ENCODE measurements around the gene TM4SF1. TPM values are rescaled to one million over a fixed set of nuclear protein-coding genes. Genes with fewer than 3 reads are reported as not detected.

TM4SF1 gene
- total and polyA plus RNA-seq, 2 experiments from 2014 or later = 0.10 to 0.74 TPM

GRCh38 chr3:149403443-149403842 lies 26.0 kb upstream of the TM4SF1 start (continued):
- TF ChIP-seq ETS1 (IDR thresholded peaks at IDR 0.05) (no peak), NANOG (IDR thresholded peaks at IDR 0.05; ENCODE audit: borderline replicate concordance) (no peak), REST (IDR thresholded peaks at IDR 0.05; ENCODE audit: unreplicated experiment) (no peak), ZNF331 (CRISPR knock-in tag; IDR thresholded peaks at IDR 0.05; ENCODE audit: low read depth) (no peak)

DNA sequence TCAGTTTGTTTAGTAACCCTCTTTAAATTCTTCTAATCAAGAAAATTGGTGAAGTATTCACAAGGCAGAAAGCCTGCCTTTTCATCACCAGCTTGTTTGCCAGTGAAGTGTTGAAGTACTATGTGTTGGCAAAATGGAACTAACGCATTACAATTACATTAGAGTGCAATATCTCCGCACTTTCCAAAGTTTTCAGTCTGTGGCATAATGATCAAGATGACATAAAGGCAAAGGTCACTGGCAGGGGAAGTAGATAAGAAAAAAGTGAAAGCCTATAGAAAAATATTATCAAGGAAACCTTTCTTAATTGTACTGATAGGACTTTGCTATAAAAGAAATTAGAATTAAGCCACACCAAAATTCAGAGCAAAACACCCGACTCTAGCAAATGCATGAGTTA lies 25.0 kb upstream of the TM4SF1 start:
- Histone ChIP-seq H3K27ac (ENCODE audit: low read depth) (no peak overlapping the region), H3K36me3 (ENCODE audit: insufficient read depth) (no peaks in the 10 kb centered on the region), H3K4me1 (ENCODE audit: insufficient read depth) (no peaks in the 10 kb centered on the region), H2AFZ (no peak overlapping the region), H4K20me1 (replicated peaks; ENCODE audit: insufficient read depth) (no peaks in the 10 kb centered on the region), H3K9me2 (ENCODE audit: insufficient read depth) (no peaks in the 10 kb centered on the region), H3K4me3 (no peak overlapping the region), H3K27me3 (ENCODE audit: insufficient read depth) (no peaks in the 10 kb centered on the region), H3K4me2 (no peak overlapping the region), H3K79me2 (replicated peaks; ENCODE audit: insufficient read depth) (no peaks in the 10 kb centered on the region), H3F3A (replicated peaks; ENCODE audit: low read depth) (no peaks in the 10 kb centered on the region)
- Mint-ChIP-seq H3K27me3 (ENCODE audit: insufficient read depth, low read depth, poor library complexity) (peaks cover 2% of the 10 kb centered on the region), H3K36me3 (ENCODE audit: low read depth) (no peaks in the 10 kb centered on the region), H3K9me3 (no peaks in the 10 kb centered on the region), H3K4me3 (no peak overlapping the region), H3K4me1 (peaks cover 6% of the 10 kb centered on the region; the same call in 2 of the 3 replicates), H3K27ac (no peak overlapping the region)
- ATAC-seq (no peak), DNase-seq (ENCODE audit: low spot score) (no peak)
- TF ChIP-seq POLR2AphosphoS5 (IDR thresholded peaks at IDR 0.05; ENCODE audit: low read depth) = no peak
- TF ChIP-seq STAT1 (IDR thresholded peaks at IDR 0.05; ENCODE audit: unreplicated experiment) = no peak
- no peak for TF ChIP-seq JUNB (IDR thresholded peaks at IDR 0.05; ENCODE audit: unreplicated experiment)
- no peak for TF ChIP-seq ZNF114 (CRISPR knock-in tag; IDR thresholded peaks at IDR 0.05)
- TF ChIP-seq NANOG (IDR thresholded peaks at IDR 0.05; ENCODE audit: borderline replicate concordance) = no peak
- TF ChIP-seq, protein P1, sequence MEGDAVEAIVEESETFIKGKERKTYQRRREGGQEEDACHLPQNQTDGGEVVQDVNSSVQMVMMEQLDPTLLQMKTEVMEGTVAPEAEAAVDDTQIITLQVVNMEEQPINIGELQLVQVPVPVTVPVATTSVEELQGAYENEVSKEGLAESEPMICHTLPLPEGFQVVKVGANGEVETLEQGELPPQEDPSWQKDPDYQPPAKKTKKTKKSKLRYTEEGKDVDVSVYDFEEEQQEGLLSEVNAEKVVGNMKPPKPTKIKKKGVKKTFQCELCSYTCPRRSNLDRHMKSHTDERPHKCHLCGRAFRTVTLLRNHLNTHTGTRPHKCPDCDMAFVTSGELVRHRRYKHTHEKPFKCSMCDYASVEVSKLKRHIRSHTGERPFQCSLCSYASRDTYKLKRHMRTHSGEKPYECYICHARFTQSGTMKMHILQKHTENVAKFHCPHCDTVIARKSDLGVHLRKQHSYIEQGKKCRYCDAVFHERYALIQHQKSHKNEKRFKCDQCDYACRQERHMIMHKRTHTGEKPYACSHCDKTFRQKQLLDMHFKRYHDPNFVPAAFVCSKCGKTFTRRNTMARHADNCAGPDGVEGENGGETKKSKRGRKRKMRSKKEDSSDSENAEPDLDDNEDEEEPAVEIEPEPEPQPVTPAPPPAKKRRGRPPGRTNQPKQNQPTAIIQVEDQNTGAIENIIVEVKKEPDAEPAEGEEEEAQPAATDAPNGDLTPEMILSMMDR (conservative IDR thresholded peaks at IDR 0.05; ENCODE audit: low read depth in 2 of 2) = no peak
- TF ChIP-seq, protein P2, sequence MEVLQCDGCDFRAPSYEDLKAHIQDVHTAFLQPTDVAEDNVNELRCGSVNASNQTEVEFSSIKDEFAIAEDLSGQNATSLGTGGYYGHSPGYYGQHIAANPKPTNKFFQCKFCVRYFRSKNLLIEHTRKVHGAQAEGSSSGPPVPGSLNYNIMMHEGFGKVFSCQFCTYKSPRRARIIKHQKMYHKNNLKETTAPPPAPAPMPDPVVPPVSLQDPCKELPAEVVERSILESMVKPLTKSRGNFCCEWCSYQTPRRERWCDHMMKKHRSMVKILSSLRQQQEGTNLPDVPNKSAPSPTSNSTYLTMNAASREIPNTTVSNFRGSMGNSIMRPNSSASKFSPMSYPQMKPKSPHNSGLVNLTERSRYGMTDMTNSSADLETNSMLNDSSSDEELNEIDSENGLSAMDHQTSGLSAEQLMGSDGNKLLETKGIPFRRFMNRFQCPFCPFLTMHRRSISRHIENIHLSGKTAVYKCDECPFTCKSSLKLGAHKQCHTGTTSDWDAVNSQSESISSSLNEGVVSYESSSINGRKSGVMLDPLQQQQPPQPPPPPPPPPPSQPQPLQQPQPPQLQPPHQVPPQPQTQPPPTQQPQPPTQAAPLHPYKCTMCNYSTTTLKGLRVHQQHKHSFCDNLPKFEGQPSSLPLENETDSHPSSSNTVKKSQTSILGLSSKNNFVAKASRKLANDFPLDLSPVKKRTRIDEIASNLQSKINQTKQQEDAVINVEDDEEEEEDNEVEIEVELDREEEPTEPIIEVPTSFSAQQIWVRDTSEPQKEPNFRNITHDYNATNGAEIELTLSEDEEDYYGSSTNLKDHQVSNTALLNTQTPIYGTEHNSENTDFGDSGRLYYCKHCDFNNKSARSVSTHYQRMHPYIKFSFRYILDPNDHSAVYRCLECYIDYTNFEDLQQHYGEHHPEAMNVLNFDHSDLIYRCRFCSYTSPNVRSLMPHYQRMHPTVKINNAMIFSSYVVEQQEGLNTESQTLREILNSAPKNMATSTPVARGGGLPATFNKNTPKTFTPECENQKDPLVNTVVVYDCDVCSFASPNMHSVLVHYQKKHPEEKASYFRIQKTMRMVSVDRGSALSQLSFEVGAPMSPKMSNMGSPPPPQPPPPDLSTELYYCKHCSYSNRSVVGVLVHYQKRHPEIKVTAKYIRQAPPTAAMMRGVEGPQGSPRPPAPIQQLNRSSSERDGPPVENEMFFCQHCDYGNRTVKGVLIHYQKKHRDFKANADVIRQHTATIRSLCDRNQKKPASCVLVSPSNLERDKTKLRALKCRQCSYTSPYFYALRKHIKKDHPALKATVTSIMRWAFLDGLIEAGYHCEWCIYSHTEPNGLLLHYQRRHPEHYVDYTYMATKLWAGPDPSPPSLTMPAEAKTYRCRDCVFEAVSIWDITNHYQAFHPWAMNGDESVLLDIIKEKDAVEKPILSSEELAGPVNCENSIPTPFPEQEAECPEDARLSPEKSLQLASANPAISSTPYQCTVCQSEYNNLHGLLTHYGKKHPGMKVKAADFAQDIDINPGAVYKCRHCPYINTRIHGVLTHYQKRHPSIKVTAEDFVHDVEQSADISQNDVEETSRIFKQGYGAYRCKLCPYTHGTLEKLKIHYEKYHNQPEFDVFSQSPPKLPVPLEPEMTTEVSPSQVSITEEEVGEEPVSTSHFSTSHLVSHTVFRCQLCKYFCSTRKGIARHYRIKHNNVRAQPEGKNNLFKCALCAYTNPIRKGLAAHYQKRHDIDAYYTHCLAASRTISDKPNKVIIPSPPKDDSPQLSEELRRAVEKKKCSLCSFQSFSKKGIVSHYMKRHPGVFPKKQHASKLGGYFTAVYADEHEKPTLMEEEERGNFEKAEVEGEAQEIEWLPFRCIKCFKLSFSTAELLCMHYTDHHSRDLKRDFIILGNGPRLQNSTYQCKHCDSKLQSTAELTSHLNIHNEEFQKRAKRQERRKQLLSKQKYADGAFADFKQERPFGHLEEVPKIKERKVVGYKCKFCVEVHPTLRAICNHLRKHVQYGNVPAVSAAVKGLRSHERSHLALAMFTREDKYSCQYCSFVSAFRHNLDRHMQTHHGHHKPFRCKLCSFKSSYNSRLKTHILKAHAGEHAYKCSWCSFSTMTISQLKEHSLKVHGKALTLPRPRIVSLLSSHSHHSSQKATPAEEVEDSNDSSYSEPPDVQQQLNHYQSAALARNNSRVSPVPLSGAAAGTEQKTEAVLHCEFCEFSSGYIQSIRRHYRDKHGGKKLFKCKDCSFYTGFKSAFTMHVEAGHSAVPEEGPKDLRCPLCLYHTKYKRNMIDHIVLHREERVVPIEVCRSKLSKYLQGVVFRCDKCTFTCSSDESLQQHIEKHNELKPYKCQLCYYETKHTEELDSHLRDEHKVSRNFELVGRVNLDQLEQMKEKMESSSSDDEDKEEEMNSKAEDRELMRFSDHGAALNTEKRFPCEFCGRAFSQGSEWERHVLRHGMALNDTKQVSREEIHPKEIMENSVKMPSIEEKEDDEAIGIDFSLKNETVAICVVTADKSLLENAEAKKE (CRISPR knock-in tag; IDR thresholded peaks at IDR 0.05) = no peak
- no peak for TF ChIP-seq CREB1 (CRISPR knock-in tag; IDR thresholded peaks at IDR 0.05; ENCODE audit: low read depth)
- TF ChIP-seq ZNF331 (CRISPR knock-in tag; IDR thresholded peaks at IDR 0.05; ENCODE audit: low read depth) = no peak
